PC-3 (cell line): ENCODE measurements around the gene PPOX.

Experiments
- CTCF ChIP-seq: fragments of 300-600 bp; sonication (generic); conservative IDR thresholded peaks from 2 replicates; pipeline ENCODE4 v1.5.1; 2017; ENCODE audit warnings: antibody characterized with exemption, low read depth, mild to moderate bottlenecking, low read length
- EZH2 ChIP-seq: fragments of 300-600 bp; sonication (generic); IDR thresholded peaks from one replicate; pipeline ENCODE4 v1.6.1; 2017; ENCODE audit warnings: antibody characterized with exemption, mild to moderate bottlenecking, low read length; ENCODE audit not compliant: unreplicated experiment
- EZH2phosphoT487 ChIP-seq: fragments of 300-600 bp; sonication (generic); IDR thresholded peaks from 2 replicates; pipeline ENCODE4 v1.6.1; 2018; ENCODE audit warnings: mild to moderate bottlenecking, antibody characterized with exemption, low read length, borderline replicate concordance

- TF ChIP-seq CTCF (no peak), EZH2 (no peak), EZH2phosphoT487 (no peak)
These were observed 12.4 kb upstream of the PPOX start, which contains the start of gene UFC1 for GRCh38 chr1:161153682-161154337.
